ENCODE measurements around the gene ALDOB.

Gene ALDOB

DNA sequence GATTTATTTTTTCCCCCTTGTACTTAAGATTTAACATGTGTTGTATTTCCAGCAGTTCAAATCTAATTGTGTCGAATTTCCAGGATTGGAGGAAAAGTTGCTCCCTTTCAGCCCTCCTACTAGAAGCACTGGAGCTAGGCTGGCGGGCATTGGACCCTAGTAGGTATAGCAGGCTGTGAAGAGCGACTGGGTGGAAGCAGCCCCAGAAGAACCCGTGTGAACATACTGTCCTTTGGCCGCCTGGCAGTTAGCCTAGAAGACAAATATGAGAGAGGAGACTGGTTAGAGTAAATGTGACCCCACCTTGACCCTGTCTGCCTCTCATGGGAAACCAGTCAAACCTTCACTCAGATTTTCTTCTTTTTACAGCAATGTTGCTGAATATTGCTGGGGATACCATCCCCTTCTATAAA is 13.9 kb downstream of the ALDOB start:
- Mint-ChIP-seq H3K27ac (no peak overlapping the region), H3K4me3 (no peak overlapping the region), H3K27me3 (peaks cover 2% of the 10 kb centered on the region), H3K4me1 (ENCODE audit: low read depth) (no peaks in the 10 kb centered on the region), H3K9me3 (ENCODE audit: low read depth) (peaks cover 52% of the 10 kb centered on the region), H3K36me3 (peaks cover 18% of the 10 kb centered on the region)

DNA sequence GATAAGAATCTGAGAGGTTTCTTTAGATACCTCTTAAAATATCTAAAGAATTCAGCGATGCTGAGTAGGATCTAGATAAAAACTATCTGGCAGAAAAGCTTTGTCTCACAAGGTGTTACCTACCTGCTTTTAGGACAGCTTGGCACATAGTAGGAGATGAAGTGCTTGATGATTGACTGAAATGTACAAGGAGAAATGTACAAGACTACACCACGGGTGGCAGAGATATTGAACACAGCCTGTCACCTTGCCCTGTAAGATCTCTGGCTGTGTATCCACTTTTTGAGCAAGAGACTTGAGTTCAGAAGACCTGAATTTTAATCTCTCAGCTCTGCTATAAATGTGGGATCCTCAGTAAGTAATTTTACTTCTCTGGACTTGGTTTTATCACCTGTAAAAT is 15.7 kb downstream of the ALDOB start:
- Mint-ChIP-seq H3K4me3 (no peak overlapping the region), H3K27ac (no peak overlapping the region), H3K36me3 (peaks cover 23% of the 10 kb centered on the region), H3K4me1 (ENCODE audit: low read depth) (no peaks in the 10 kb centered on the region), H3K9me3 (ENCODE audit: low read depth) (peaks cover 51% of the 10 kb centered on the region), H3K27me3 (peaks cover 2% of the 10 kb centered on the region)

DNA sequence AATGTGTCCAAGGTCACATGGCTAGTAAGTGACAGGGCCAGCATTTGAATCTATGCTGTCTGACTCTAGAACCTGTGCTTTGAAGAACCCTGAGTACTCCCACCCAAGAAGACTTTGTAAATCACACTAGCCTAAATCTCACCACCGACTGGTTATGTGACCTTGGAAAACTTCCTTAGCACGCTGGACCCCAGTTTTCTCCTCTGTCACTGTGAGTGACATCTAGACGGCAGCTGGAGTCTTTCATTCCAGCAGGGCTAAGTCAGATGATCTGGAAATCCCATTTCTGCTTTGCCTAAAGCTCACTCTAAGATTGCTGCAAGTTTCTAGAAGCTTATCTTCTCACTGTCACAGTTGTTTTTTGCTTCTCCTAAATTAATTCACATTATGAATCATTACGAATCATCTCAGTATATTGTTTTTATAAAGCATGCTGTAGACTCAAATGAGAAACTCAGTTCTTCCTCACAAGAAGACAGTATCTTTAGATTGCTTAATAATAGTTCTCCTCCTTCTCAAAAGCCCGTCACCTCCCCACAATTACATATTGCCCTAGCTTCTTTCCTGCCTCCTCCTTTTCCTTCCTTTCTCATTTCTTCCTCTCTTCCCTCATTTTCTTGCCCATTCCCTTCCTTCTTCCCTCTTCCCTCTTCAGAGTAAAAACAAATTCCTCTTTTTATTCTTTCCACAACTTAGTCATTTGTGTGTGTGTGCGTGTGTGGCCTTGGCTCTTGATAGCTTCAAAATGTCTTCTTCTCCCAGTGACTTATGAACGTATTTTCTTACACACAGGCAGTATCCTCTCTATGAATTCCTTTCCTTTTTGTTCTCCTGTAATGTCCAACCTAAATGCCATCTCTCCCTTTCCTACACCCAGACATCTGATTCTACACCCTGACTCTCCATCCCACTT is 16.8 kb downstream of the ALDOB start:
- Mint-ChIP-seq H3K4me3 (no peak overlapping the region), H3K27ac (no peak overlapping the region), H3K36me3 (peaks cover 27% of the 10 kb centered on the region), H3K4me1 (ENCODE audit: low read depth) (no peaks in the 10 kb centered on the region), H3K9me3 (ENCODE audit: low read depth) (peaks cover 52% of the 10 kb centered on the region), H3K27me3 (no peaks in the 10 kb centered on the region)

DNA sequence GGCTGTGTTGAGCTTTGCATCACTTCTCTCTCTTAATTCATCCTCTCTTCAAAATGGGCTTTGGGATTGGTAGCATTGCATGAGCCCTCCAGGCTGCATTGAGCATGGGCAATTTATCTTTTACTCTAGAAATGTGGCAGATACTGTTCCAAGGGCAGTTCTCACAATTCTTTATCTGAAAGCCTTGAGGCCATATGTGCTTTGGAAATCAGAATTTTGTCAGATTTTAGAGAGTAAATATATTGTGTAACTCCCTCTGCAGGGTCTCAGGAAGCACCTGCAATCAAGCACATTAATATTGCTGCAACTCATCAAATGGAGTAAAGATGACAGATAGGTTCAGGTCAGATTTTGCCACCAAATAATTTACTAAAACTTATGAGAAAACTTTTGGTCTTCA is 17.6 kb downstream of the ALDOB start:
- no peak overlapping the region for H3K27ac Mint-ChIP-seq
- H3K36me3 Mint-ChIP-seq = peaks cover 34% of the 10 kb centered on the region
- H3K27me3 Mint-ChIP-seq = no peaks in the 10 kb centered on the region
- no peaks in the 10 kb centered on the region for H3K4me1 Mint-ChIP-seq (ENCODE audit: low read depth)
- peaks cover 52% of the 10 kb centered on the region for H3K9me3 Mint-ChIP-seq (ENCODE audit: low read depth)
- H3K4me3 Mint-ChIP-seq = no peak overlapping the region

DNA sequence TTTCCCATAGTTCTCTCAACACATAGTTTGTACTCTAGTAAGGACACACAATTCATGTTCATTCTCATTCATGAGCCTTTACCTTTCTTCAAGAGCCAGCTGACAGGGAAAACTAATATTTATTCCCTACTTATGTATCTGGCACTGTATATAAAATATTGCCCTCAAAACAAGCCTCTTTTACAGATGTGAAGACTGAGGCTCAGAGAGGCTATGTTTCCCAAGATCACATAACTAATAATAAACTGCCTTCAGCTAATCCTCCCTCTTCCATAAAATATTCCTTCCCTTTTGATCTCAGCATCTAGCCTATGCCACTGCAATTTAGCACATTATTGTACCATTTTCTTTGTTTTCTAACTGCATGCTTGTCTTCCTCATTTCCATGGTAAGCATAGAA is 18.2 kb downstream of the ALDOB start:
- no peaks in the 10 kb centered on the region for H3K4me1 Mint-ChIP-seq (ENCODE audit: low read depth)
- H3K27ac Mint-ChIP-seq = no peak overlapping the region
- peaks cover 39% of the 10 kb centered on the region for H3K36me3 Mint-ChIP-seq
- H3K27me3 Mint-ChIP-seq = no peaks in the 10 kb centered on the region
- H3K4me3 Mint-ChIP-seq = no peak overlapping the region
- H3K9me3 Mint-ChIP-seq (ENCODE audit: low read depth) = peaks cover 57% of the 10 kb centered on the region

DNA sequence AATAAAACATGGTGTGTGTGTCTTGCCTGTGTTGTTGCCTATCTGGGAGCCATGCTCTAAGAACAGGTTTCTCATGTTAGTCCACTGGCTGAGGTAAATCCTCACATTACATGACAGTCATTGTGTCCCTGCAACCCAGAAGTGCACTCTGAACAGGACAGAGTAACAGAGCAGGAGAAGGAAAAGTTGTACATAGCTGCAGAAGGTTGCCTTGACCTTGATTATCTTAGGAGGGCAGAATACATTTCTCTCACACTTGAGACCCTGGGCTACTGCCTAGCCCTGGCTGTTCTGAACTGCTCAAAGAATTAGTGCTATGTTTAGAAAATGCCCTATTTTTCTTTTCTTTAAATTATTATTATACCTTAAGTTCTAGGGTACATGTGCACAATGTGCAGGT is 20.0 kb downstream of the ALDOB start:
- Mint-ChIP-seq H3K36me3 (peaks cover 42% of the 10 kb centered on the region), H3K4me1 (ENCODE audit: low read depth) (no peaks in the 10 kb centered on the region), H3K4me3 (no peak overlapping the region), H3K9me3 (ENCODE audit: low read depth) (peaks cover 53% of the 10 kb centered on the region), H3K27me3 (no peaks in the 10 kb centered on the region), H3K27ac (no peak overlapping the region)

DNA sequence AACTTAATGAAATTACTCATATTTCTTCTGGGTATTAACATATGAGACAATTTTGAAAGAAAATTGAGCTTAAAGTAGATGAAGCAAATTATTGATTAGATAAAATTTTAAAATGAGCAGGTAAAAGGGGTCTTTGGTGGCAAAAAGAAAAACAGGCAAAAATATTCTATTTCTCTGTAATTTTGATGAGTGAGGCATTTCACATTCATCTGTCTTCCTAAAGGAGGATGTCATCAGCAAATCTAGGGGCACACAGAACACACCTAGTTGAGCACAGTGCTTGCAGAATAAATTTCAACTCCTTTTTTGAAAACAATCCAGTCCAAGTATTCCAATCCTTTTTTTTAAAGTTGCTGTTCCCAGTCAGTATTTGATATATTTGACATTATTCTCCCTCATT is 20.7 kb downstream of the ALDOB start:
- Mint-ChIP-seq H3K4me3 (no peak overlapping the region), H3K9me3 (ENCODE audit: low read depth) (peaks cover 49% of the 10 kb centered on the region), H3K4me1 (ENCODE audit: low read depth) (no peaks in the 10 kb centered on the region), H3K27ac (no peak overlapping the region), H3K27me3 (no peaks in the 10 kb centered on the region), H3K36me3 (peaks cover 40% of the 10 kb centered on the region)

DNA sequence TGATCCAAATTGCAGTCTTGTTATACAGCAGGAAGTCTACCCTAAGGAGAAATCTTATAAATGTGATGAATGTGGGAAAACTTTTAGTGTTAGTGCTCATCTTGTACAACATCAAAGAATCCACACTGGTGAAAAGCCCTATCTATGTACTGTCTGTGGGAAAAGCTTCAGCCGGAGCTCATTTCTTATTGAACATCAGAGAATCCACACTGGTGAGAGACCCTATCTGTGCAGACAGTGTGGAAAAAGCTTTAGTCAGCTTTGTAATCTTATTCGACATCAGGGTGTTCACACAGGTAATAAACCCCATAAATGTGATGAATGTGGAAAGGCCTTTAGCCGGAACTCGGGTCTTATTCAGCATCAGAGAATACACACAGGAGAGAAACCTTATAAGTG is 26.5 kb downstream of the ALDOB start:
- Mint-ChIP-seq H3K36me3 (peaks cover 65% of the 10 kb centered on the region), H3K4me1 (ENCODE audit: low read depth) (no peaks in the 10 kb centered on the region), H3K4me3 (no peak overlapping the region), H3K27ac (no peak overlapping the region), H3K9me3 (ENCODE audit: low read depth) (peaks cover 41% of the 10 kb centered on the region), H3K27me3 (no peaks in the 10 kb centered on the region)

DNA sequence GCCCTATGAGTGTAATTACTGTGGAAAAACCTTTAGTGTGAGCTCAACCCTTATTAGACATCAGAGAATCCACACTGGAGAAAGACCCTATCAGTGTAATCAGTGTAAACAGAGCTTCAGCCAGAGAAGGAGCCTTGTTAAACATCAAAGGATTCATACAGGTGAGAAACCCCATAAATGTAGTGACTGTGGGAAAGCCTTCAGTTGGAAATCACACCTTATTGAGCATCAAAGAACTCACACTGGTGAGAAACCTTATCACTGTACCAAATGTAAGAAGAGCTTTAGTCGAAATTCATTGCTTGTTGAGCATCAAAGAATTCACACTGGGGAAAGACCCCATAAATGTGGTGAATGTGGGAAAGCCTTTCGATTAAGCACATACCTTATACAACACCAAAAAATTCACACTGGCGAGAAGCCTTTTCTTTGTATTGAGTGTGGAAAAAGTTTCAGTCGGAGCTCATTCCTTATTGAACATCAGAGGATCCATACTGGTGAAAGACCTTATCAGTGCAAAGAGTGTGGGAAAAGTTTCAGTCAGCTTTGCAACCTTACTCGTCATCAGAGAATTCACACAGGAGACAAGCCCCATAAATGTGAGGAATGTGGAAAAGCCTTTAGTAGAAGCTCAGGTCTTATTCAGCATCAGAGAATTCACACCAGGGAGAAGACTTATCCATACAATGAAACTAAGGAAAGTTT is 27.0 kb downstream of the ALDOB start:
- no peak overlapping the region for H3K4me3 Mint-ChIP-seq
- peaks cover 42% of the 10 kb centered on the region for H3K9me3 Mint-ChIP-seq (ENCODE audit: low read depth)
- H3K27ac Mint-ChIP-seq = no peak overlapping the region
- H3K27me3 Mint-ChIP-seq = no peaks in the 10 kb centered on the region
- H3K4me1 Mint-ChIP-seq (ENCODE audit: low read depth) = peaks cover 2% of the 10 kb centered on the region
- H3K36me3 Mint-ChIP-seq = peaks cover 69% of the 10 kb centered on the region

DNA sequence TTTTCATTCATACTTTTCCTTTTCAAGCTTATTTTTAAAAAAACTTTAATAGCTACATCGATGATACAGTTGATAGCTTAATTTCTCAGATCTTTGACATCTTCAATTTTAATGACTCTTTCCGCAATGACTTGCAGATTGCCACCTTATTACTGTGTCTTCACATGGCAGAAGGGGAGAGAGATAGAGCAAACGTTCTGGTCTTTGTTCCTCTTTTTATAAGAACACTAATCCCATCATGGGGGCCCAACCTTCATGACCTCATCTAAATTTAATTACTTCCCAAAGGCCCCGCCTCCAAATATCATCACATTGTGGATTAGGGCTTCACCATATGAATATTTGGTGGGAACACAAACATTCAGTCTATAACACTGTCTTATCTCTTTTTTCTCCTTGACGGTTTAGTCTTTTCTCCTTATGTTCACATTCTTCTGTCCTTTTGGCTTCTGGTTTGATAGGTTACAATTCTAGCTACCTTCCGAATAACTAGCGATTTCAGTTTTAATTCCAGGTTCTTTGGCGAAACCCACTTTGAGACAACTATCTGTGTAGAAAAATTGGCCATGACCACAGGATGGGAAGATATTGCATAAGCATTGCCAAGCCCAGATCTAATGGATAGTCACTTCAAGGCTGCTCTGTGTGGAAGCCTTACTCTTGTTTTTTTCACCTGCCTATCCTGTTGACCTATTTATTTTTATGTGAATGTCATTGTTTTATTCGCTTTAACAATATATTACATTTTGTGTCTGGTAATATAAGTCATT is 31.9 kb downstream of the ALDOB start:
- no peak overlapping the region for H3K27ac Mint-ChIP-seq
- H3K9me3 Mint-ChIP-seq (ENCODE audit: low read depth) = peaks cover 38% of the 10 kb centered on the region
- H3K4me3 Mint-ChIP-seq = no peak overlapping the region
- H3K27me3 Mint-ChIP-seq = no peaks in the 10 kb centered on the region
- peaks cover 37% of the 10 kb centered on the region for H3K4me1 Mint-ChIP-seq (ENCODE audit: low read depth)
- peaks cover 77% of the 10 kb centered on the region for H3K36me3 Mint-ChIP-seq

DNA sequence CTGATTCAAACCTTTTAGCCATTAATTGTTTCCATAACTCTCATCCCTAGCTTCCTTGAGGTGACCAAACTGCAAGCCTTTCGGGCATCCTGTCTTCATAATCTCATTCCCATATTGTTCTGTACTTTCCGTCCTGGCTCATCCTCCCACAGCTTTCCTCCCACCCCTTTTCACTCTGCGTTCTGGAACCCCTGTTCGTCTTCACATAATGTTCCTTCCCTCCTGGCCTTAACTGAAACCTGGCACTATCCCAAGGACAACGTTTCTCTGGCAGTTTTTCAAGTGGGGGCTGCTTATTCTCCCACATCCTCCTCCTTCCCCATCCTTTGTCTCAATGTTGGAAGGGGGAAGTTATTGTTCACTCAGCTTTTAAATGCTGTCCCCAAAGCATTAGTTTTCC is 35.5 kb downstream of the ALDOB start:
- Mint-ChIP-seq H3K4me1 (ENCODE audit: low read depth) (peaks cover 61% of the 10 kb centered on the region), H3K9me3 (ENCODE audit: low read depth) (peaks cover 17% of the 10 kb centered on the region), H3K27me3 (no peaks in the 10 kb centered on the region), H3K36me3 (peaks cover 59% of the 10 kb centered on the region), H3K27ac (peak overlapping the region; percentile 78), H3K4me3 (peak overlapping the region; percentile 98)

DNA sequence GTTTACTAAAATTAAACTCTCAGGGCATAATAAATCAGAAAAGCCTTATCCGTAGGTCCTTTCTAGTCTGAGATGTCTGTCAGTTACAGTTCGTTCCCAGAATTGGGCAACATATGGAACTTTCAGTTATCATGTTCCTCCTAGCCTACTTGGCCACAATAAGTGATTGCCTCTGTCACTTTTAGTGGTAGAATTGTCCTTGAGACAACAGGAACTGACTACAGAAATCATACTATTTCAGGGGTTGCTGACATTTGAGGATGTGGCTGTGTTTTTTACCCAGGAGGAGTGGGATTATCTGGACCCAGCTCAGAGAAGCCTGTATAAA is 36.0 kb downstream of the ALDOB start:
- Mint-ChIP-seq H3K9me3 (ENCODE audit: low read depth) (peaks cover 13% of the 10 kb centered on the region), H3K4me1 (ENCODE audit: low read depth) (peaks cover 65% of the 10 kb centered on the region), H3K27ac (peak overlapping the region; percentile 78), H3K27me3 (no peaks in the 10 kb centered on the region), H3K36me3 (peaks cover 57% of the 10 kb centered on the region), H3K4me3 (peak overlapping the region; percentile 98)

DNA sequence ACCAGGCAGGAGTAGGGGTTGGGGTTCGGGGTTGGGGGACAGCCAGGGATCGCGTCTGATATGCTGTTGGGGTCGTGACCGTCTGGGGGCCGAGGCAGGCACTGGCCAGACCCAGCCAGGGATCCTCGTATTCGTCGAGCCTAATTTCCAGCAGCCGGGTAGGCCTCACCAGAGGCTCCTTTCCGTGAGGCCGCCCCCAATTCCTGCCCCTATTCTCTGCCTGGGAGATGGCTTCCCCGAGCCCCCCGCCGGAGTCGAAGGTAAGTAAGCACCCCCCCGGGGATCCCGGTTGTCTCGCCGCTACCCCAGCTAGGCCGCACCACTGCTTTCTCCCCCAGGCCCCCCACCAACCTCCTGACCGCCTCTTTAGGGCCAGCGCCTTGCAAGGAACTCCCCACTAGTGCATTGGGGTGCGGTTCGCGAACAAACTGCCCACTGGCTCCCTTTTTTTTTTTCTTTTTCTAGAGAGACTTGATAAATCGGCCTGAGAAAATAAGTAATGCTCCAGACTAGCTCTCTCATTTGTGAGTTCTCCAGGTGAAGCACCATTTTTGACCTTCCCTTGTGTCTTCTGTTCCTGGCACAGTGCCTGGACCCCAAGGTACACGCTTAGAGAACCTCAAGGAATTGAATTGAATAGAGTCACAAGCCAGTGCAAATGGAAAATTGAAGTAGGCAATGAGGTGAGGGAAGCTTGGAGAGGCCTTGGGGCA is 36.5 kb downstream of the ALDOB start:
- Mint-ChIP-seq H3K27ac (peak overlapping the region; percentile 99), H3K4me3 (peak overlapping the region; percentile 98), H3K36me3 (peaks cover 56% of the 10 kb centered on the region), H3K9me3 (ENCODE audit: low read depth) (peaks cover 13% of the 10 kb centered on the region), H3K4me1 (ENCODE audit: low read depth) (peaks cover 71% of the 10 kb centered on the region), H3K27me3 (no peaks in the 10 kb centered on the region)

DNA sequence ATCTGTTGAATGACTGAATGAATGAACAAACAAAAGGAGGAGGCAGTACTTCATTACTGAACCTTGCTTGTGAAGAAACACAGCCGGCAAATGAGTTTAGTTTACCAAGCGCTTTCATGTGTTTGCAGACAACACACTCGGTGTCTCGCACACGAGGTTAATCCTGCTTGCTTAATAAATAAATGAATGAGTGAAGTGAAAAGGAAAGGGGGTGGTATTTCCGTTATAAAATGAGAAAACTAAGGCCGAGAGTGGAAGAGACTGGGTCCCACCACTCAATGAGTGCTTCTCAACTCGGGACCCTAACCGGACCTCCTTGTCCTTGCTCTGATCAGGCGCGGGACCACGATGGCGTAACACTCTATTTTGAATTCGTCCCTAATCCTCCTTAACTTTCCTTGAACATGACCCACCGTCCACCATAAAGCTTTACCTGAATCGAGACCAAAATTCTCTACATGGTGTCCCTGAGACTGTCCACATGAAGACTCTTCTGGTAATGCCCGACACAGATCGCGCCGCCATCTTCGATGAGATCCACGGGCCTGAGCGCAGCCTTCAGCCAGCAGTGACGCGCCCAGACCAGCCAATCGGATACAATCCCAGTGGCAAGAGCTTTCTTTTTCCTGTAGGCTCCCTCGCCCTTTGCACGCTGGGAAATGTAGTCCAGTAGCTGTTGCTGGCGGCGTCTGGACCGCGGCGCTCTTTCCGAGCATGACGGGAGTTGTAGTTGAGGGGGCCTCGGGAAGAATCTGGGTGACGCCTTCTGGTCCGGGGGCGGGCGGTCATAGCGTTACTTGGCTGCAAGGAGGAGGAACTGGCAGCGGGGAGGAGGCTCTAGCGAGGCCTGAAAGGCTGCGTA is 37.3 kb downstream of the ALDOB start, which contains the start of the genes MRPL50 and ZNF189:
Gene MRPL50 (minus strand): TSS at position 551 of the 862 bp plus-strand sequence. CDS start 26 bp downstream, at position 525.
Gene ZNF189 (plus strand): TSS at position 784 of the 862 bp plus-strand sequence. CDS start 306 bp downstream, outside the sequence.
- Mint-ChIP-seq H3K9me3 (ENCODE audit: low read depth) (peaks cover 6% of the 10 kb centered on the region), H3K27ac (peak within 1 kb of the TSS; percentile 99), H3K36me3 (peaks cover 48% of the 10 kb centered on the region), H3K27me3 (no peaks in the 10 kb centered on the region), H3K4me3 (peak within 1 kb of the TSS; percentile 98), H3K4me1 (ENCODE audit: low read depth) (peaks cover 71% of the 10 kb centered on the region)
